NOMO-1 treated with DMSO at 0.1 percent for 48 hours (cell line): Measurements from ENCODE around the gene SLC34A3.
"Not testable (repeated sequence)": the region's sequence is repeated elsewhere in the genome, so short reads cannot be mapped to it uniquely, and the experiment has no call there.

Experiments used
- DNase-seq: peaks from one replicate; lab custom pipeline; 2025; ENCODE audit not compliant: unreplicated experiment; lab: John Stamatoyannopoulos, UW

The SLC34A3 gene

GRCh38 chr9:137228968-137229896, 1.5 kb upstream of the SLC34A3 start:
- DNase-seq, result no peak

- no peak for DNase-seq
These were observed 597 bp upstream of the SLC34A3 start for GRCh38 chr9:137229903-137230704.

- no peak for DNase-seq
These were observed 805 bp downstream of the SLC34A3 start for GRCh38 chr9:137231372-137232039.

GRCh38 chr9:137232101-137232500, 1.4 kb downstream of the SLC34A3 start:
- no peak for DNase-seq

GRCh38 chr9:137232510-137232909, 1.8 kb downstream of the SLC34A3 start:
- DNase-seq, result no peak

GRCh38 chr9:137233143-137233980, 2.7 kb downstream of the SLC34A3 start:
- DNase-seq, result no peak

- DNase-seq, result no peak
These were observed 3.5 kb downstream of the SLC34A3 start for GRCh38 chr9:137234055-137234697.

- no peak for DNase-seq
These were observed 4.2 kb downstream of the SLC34A3 start for GRCh38 chr9:137234758-137235423.

GRCh38 chr9:137235424-137236237, 4.9 kb downstream of the SLC34A3 start:
- DNase-seq, result no peak

GRCh38 chr9:137236238-137236935, 5.7 kb downstream of the SLC34A3 start:
- peak; percentile 91 for DNase-seq

GRCh38 chr9:137236936-137237421, 6.3 kb downstream of the SLC34A3 start:
- DNase-seq, result no peak

GRCh38 chr9:137237759-137238726, 7.3 kb downstream of the SLC34A3 start:
- no peak for DNase-seq

- not testable (repeated sequence) for DNase-seq
These were observed 9.0 kb downstream of the SLC34A3 start for GRCh38 chr9:137239541-137240200.

- peak; percentile 81 for DNase-seq
These were observed 9.7 kb downstream of the SLC34A3 start for GRCh38 chr9:137240318-137240840.

- peak; percentile 100 for DNase-seq
These were observed 10.3 kb downstream of the SLC34A3 start, which contains the start of gene TUBB4B for GRCh38 chr9:137240841-137241489. TSS of gene TUBB4B (plus strand) at chr9:137241287. CDS start at chr9:137241361, 74 bp downstream.
